HepG2 (cell line): Measurements from ENCODE around the gene RAD17. TPM values are rescaled to one million over a fixed set of nuclear protein-coding genes. Genes with fewer than 3 reads are reported as not detected.
A peak's percentile ranks its signal among the peaks of the same experiment; 100 is the strongest.

Source experiments
- ARNT ChIP-seq: fragments of 450-650 bp; IDR thresholded peaks from 2 replicates; pipeline ENCODE4 v1.6.1; 2017
- BCL6 ChIP-seq: IDR thresholded peaks from 2 replicates; pipeline ENCODE4 v1.6.1; 2016; ENCODE audit warnings: missing genetic modification reagents, missing compliant biosample characterization
- FOXO4 ChIP-seq: sonication (generic); formaldehyde crosslinking; conservative IDR thresholded peaks from 2 replicates; pipeline ENCODE4 v1.8.1; 2023; ENCODE audit warnings: missing genetic modification reagents
- HHEX ChIP-seq: IDR thresholded peaks from 2 replicates; pipeline ENCODE4 v1.6.1; 2016; ENCODE audit warnings: control low read depth
- HMG20B ChIP-seq: conservative IDR thresholded peaks from 2 replicates; pipeline ENCODE4 v1.6.1; 2016; ENCODE audit warnings: missing genetic modification reagents, missing compliant biosample characterization
- HNF4G ChIP-seq, 2 experiments: sonication (generic) in 1 of 2; formaldehyde crosslinking in 1 of 2; IDR thresholded peaks; 2 replicates each; pipeline versions ENCODE4 v1.4.0 to v1.6.1; 2011 to 2020; ENCODE audit warnings: borderline replicate concordance in 2 of 2, low read depth in 2 of 2, mild to moderate bottlenecking in 2 of 2, low read length in 1 of 2, missing genetic modification reagents in 1 of 2, moderate library complexity in 1 of 2
- HOXA7 ChIP-seq: sonication (generic); formaldehyde crosslinking; IDR thresholded peaks from 2 replicates; pipeline ENCODE4 v1.8.1; 2022; ENCODE audit warnings: mild to moderate bottlenecking, missing genetic modification reagents, moderate library complexity
- KLF13 ChIP-seq: sonication (generic); formaldehyde crosslinking; IDR thresholded peaks from 2 replicates; pipeline ENCODE4 v1.4.0; 2020; ENCODE audit warnings: mild to moderate bottlenecking, missing genetic modification reagents
- KMT2B ChIP-seq: IDR thresholded peaks from 2 replicates; pipeline ENCODE4 v1.6.1; 2016; ENCODE audit warnings: missing genetic modification reagents, missing compliant biosample characterization
- MYNN ChIP-seq: sonication (generic); formaldehyde crosslinking; IDR thresholded peaks from 2 replicates; pipeline ENCODE4 v1.4.0; 2020; ENCODE audit warnings: mild to moderate bottlenecking, low read depth, missing genetic modification reagents
- PAWR ChIP-seq: sonication (generic); formaldehyde crosslinking; IDR thresholded peaks from 2 replicates; pipeline ENCODE4 v1.4.0; 2020; ENCODE audit warnings: missing genetic modification reagents, mild to moderate bottlenecking, borderline replicate concordance
- POLR2AphosphoS2 ChIP-seq: IDR thresholded peaks from 2 replicates; pipeline ENCODE4 v1.6.1; 2011; ENCODE audit warnings: low read depth, low read length, improper control_type of control experiment
- SIX1 ChIP-seq: sonication (generic); formaldehyde crosslinking; IDR thresholded peaks from 2 replicates; pipeline ENCODE4 v1.4.0; 2020; ENCODE audit warnings: missing genetic modification reagents, borderline replicate concordance
- YY1 ChIP-seq: IDR thresholded peaks from 2 replicates; pipeline ENCODE4 v1.6.1; 2011; ENCODE audit warnings: low read length, low read depth, moderate library complexity, mild to moderate bottlenecking; ENCODE audit not compliant: insufficient read depth, insufficient replicate concordance
- ZNF124 ChIP-seq: sonication (generic); formaldehyde crosslinking; IDR thresholded peaks from 2 replicates; pipeline ENCODE4 v1.4.0; 2020; ENCODE audit warnings: missing genetic modification reagents
- ZNF18 ChIP-seq: sonication (generic); formaldehyde crosslinking; IDR thresholded peaks from 2 replicates; pipeline ENCODE4 v1.8.0; 2022; ENCODE audit warnings: mild to moderate bottlenecking, missing genetic modification reagents; ENCODE audit not compliant: insufficient replicate concordance
- ZNF232 ChIP-seq: sonication (generic); formaldehyde crosslinking; IDR thresholded peaks from 2 replicates; pipeline ENCODE4 v1.4.0; 2020; ENCODE audit warnings: missing genetic modification reagents, borderline replicate concordance
- ZNF33B ChIP-seq: sonication (generic); formaldehyde crosslinking; IDR thresholded peaks from 2 replicates; pipeline ENCODE4 v1.5.1; 2020; ENCODE audit warnings: mild to moderate bottlenecking, missing genetic modification reagents
- ZNF460 ChIP-seq: sonication (generic); formaldehyde crosslinking; IDR thresholded peaks from 2 replicates; pipeline ENCODE4 v1.5.1; 2020; ENCODE audit warnings: missing genetic modification reagents, mild to moderate bottlenecking, borderline replicate concordance
- ZNF605 ChIP-seq: sonication (generic); formaldehyde crosslinking; IDR thresholded peaks from 2 replicates; pipeline ENCODE4 v1.8.0; 2022; ENCODE audit warnings: mild to moderate bottlenecking, missing genetic modification reagents
- ZNF709 ChIP-seq: sonication (generic); formaldehyde crosslinking; IDR thresholded peaks from 2 replicates; pipeline ENCODE4 v1.5.0; 2020; ENCODE audit warnings: mild to moderate bottlenecking, missing genetic modification reagents
- ZNF761 ChIP-seq: sonication (generic); formaldehyde crosslinking; conservative IDR thresholded peaks from 2 replicates; pipeline ENCODE4 v1.4.0; 2020; ENCODE audit warnings: mild to moderate bottlenecking, missing genetic modification reagents
- ZNF768 ChIP-seq: sonication (generic); formaldehyde crosslinking; IDR thresholded peaks from 2 replicates; pipeline ENCODE4 v1.4.0; 2020; ENCODE audit warnings: missing genetic modification reagents
- ZNF772 ChIP-seq: sonication (generic); formaldehyde crosslinking; IDR thresholded peaks from 2 replicates; pipeline ENCODE4 v1.5.0; 2020; ENCODE audit warnings: mild to moderate bottlenecking, missing genetic modification reagents
- ZNF781 ChIP-seq: sonication (generic); formaldehyde crosslinking; IDR thresholded peaks from 2 replicates; pipeline ENCODE4 v1.5.1; 2020; ENCODE audit warnings: borderline replicate concordance, mild to moderate bottlenecking, missing genetic modification reagents; ENCODE audit errors: not compliant biosample characterization
- polyA plus RNA-seq, 8 experiments: library from polyadenylated mRNA; depleted of rRNA in 3 of 8; stranded (reverse) in 7 of 8; unstranded in 1 of 8; fragments of >200 nt; fragmentation: Illumina TruSeq in 4 of 8; extraction: Trizol in 4 of 8; gene quantifications; 2 replicates each; pipeline versions ENCODE4 v1.2.1 to v1.2.3, GENCODE V29; 2011 to 2016; ENCODE audit warnings: low read depth in 4 of 8, missing spikeins in 1 of 8, mixed read lengths in 1 of 8; ENCODE audit not compliant: insufficient read depth in 1 of 8
- total RNA-seq, 5 experiments: library from RNA; depleted of rRNA; stranded (reverse); fragments of >200 nt; fragmentation: Illumina TruSeq; extraction: Trizol; gene quantifications; 2 replicates each; pipeline ENCODE4 v1.2.3, GENCODE V29; 2016; ENCODE audit warnings: low read depth in 1 of 5
- TF ChIP-seq, protein P1 (sequence below): sonication (generic); formaldehyde crosslinking; IDR thresholded peaks from 2 replicates; pipeline ENCODE4; 2020; ENCODE audit warnings: missing genetic modification reagents, mild to moderate bottlenecking, borderline replicate concordance

RAD17 gene
- total and polyA plus RNA-seq, 2 of the 13 experiments (the other 11 are each of a cell fraction or from before 2014, with no cell fraction given): 24.0 to 25.9 TPM

GRCh38 chr5:69451941-69452647, 82.5 kb downstream of the RAD17 start (continued):
- peak; percentile 90 for TF ChIP-seq HNF4G (IDR thresholded peaks at IDR 0.05; ENCODE audit: borderline replicate concordance, low read depth, low read length)
- no peak for TF ChIP-seq HNF4G (CRISPR knock-in tag; IDR thresholded peaks at IDR 0.05; ENCODE audit: borderline replicate concordance, low read depth)
- TF ChIP-seq FOXO4 (CRISPR knock-in tag): no peak
- no peak for TF ChIP-seq ZNF33B
- TF ChIP-seq YY1: no peak
- TF ChIP-seq KMT2B (CRISPR knock-in tag): no peak
- no peak for TF ChIP-seq HHEX
- no peak for TF ChIP-seq PAWR (CRISPR knock-in tag)
- no peak for TF ChIP-seq ZNF768 (CRISPR knock-in tag)
- peak; percentile 77 for TF ChIP-seq BCL6 (CRISPR knock-in tag)
- peak; percentile 32; the same call in 1 of the 2 replicates for TF ChIP-seq ZNF124 (CRISPR knock-in tag)
- TF ChIP-seq, protein P1, sequence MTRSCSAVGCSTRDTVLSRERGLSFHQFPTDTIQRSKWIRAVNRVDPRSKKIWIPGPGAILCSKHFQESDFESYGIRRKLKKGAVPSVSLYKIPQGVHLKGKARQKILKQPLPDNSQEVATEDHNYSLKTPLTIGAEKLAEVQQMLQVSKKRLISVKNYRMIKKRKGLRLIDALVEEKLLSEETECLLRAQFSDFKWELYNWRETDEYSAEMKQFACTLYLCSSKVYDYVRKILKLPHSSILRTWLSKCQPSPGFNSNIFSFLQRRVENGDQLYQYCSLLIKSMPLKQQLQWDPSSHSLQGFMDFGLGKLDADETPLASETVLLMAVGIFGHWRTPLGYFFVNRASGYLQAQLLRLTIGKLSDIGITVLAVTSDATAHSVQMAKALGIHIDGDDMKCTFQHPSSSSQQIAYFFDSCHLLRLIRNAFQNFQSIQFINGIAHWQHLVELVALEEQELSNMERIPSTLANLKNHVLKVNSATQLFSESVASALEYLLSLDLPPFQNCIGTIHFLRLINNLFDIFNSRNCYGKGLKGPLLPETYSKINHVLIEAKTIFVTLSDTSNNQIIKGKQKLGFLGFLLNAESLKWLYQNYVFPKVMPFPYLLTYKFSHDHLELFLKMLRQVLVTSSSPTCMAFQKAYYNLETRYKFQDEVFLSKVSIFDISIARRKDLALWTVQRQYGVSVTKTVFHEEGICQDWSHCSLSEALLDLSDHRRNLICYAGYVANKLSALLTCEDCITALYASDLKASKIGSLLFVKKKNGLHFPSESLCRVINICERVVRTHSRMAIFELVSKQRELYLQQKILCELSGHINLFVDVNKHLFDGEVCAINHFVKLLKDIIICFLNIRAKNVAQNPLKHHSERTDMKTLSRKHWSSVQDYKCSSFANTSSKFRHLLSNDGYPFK: no peak
- no peak for TF ChIP-seq ARNT
- no peak for TF ChIP-seq ZNF761 (CRISPR knock-in tag)
- no peak for TF ChIP-seq HOXA7
- TF ChIP-seq ZNF605 (CRISPR knock-in tag): no peak
- 0 out of 2 replicates have a peak, but pooled peaks have one; percentile 44 for TF ChIP-seq SIX1 (CRISPR knock-in tag)
- TF ChIP-seq ZNF232: no peak
- TF ChIP-seq HMG20B (CRISPR knock-in tag): no peak
- TF ChIP-seq ZNF772 (CRISPR knock-in tag): no peak
- TF ChIP-seq ZNF18 (CRISPR knock-in tag): no peak
- no peak for TF ChIP-seq ZNF460 (CRISPR knock-in tag)
- no peak for TF ChIP-seq MYNN (CRISPR knock-in tag)
- no peak for TF ChIP-seq POLR2AphosphoS2
- TF ChIP-seq ZNF709 (CRISPR knock-in tag): no peak
- TF ChIP-seq ZNF781 (CRISPR knock-in tag): no peak
- no peak for TF ChIP-seq KLF13 (CRISPR knock-in tag)
